ENCODE data around the gene KRTAP15-1. TPM values are rescaled to one million over a fixed set of nuclear protein-coding genes. Genes with fewer than 3 reads are reported as not detected.
A peak's percentile ranks its signal among the peaks of the same experiment; 100 is the strongest.

KRTAP15-1 gene
- total RNA-seq, 1 experiment from 2014 or later: not detected

GRCh38 chr21:30444204-30444603 is 4.1 kb downstream of the KRTAP15-1 start:
- Histone ChIP-seq H3K27ac (ENCODE audit: low read length) (no peak overlapping the region), H3K4me2 (ENCODE audit: low read length) (no peak overlapping the region), H2AFZ (ENCODE audit: low read length) (no peak overlapping the region), H3K9me2 (replicated peaks; ENCODE audit: low read length) (no peaks in the 10 kb centered on the region), H3F3A (ENCODE audit: low read length, unreplicated experiment) (no peaks in the 10 kb centered on the region), H3K9ac (ENCODE audit: low read length) (no peak overlapping the region), H3K79me2 (ENCODE audit: low read length) (no peaks in the 10 kb centered on the region), H4K20me1 (ENCODE audit: low read length) (no peaks in the 10 kb centered on the region), H3K36me3 (ENCODE audit: low read depth, low read length) (no peaks in the 10 kb centered on the region), H3K4me1 (ENCODE audit: insufficient read depth, low read length) (no peaks in the 10 kb centered on the region), H3K4me3 (ENCODE audit: low read length) (no peak overlapping the region), H3K9me3 (ENCODE audit: low read length) (no peaks in the 10 kb centered on the region), H3K27me3 (ENCODE audit: low read length) (peaks cover 21% of the 10 kb centered on the region; the same call in 1 of the 2 replicates)
- intact Hi-C loops (cut with micrococcal nuclease): loop anchor here (1.0 kb wide), 1 partner anchor 289 kb away; no protein-coding TSS in a partner anchor
- ChIA-PET CTCF (interaction anchor here (0.6 kb wide), 1 partner anchor 162 kb away, joined by 3 read pairs; no protein-coding TSS in a partner anchor), POLR2A (ENCODE audit: unreplicated experiment) (no interaction called here)
- ATAC-seq (peak; percentile 58), DNase-seq (peak; percentile 19)
- no TSS peak for BruUV-seq (replicated peaks)
- peak; percentile 42; the same call in 1 of the 2 replicates for TF ChIP-seq CTCF (conservative IDR thresholded peaks at IDR 0.05; ENCODE audit: low read depth, low read length)
- TF ChIP-seq EZH2phosphoT487 (IDR thresholded peaks at IDR 0.05; ENCODE audit: borderline replicate concordance, low read length): no peak

GRCh38 chr21:30447056-30447455 is 7.0 kb downstream of the KRTAP15-1 start:
- no peaks in the 10 kb centered on the region for H3K9me2 ChIP-seq (replicated peaks; ENCODE audit: low read length)
- no peak overlapping the region for H3K4me2 ChIP-seq (ENCODE audit: low read length)
- H3K4me3 ChIP-seq (ENCODE audit: low read length): no peak overlapping the region
- no peaks in the 10 kb centered on the region for H4K20me1 ChIP-seq (ENCODE audit: low read length)
- CTCF ChIA-PET: no interaction called here
- H3K4me1 ChIP-seq (ENCODE audit: insufficient read depth, low read length): no peaks in the 10 kb centered on the region
- DNase-seq (no peak), ATAC-seq (no peak)
- H3F3A ChIP-seq (ENCODE audit: low read length, unreplicated experiment): no peaks in the 10 kb centered on the region
- POLR2A ChIA-PET (ENCODE audit: unreplicated experiment): no interaction called here
- peaks cover 25% of the 10 kb centered on the region; the same call in 1 of the 2 replicates for H3K27me3 ChIP-seq (ENCODE audit: low read length)
- no peak overlapping the region for H2AFZ ChIP-seq (ENCODE audit: low read length)
- TF ChIP-seq EZH2 (IDR thresholded peaks at IDR 0.05; ENCODE audit: low read length, unreplicated experiment) (no peak), EZH2phosphoT487 (IDR thresholded peaks at IDR 0.05; ENCODE audit: borderline replicate concordance, low read length) (no peak), CTCF (conservative IDR thresholded peaks at IDR 0.05; ENCODE audit: low read depth, low read length) (no peak)
- H3K9ac ChIP-seq (ENCODE audit: low read length): no peak overlapping the region
- no peaks in the 10 kb centered on the region for H3K79me2 ChIP-seq (ENCODE audit: low read length)
- no peaks in the 10 kb centered on the region for H3K36me3 ChIP-seq (ENCODE audit: low read depth, low read length)
- H3K9me3 ChIP-seq (ENCODE audit: low read length): no peaks in the 10 kb centered on the region
- no TSS peak for BruUV-seq (replicated peaks)
- intact Hi-C loops (cut with micrococcal nuclease): no loop called here
- H3K27ac ChIP-seq (ENCODE audit: low read length): no peak overlapping the region

GRCh38 chr21:30448514-30448913 is 8.4 kb downstream of the KRTAP15-1 start:
- intact Hi-C loops (cut with micrococcal nuclease): no loop called here
- CTCF ChIA-PET: no interaction called here
- BruUV-seq (replicated peaks): no TSS peak

More at GRCh38 chr21:30448514-30448913, 8.4 kb downstream of the KRTAP15-1 start:
- POLR2A ChIA-PET (ENCODE audit: unreplicated experiment): interaction anchor here (0.6 kb wide), 1 partner anchor 236 kb away, joined by 5 read pairs; no protein-coding TSS in a partner anchor
- no peak overlapping the region for H3K4me3 ChIP-seq (ENCODE audit: low read length)
- no peaks in the 10 kb centered on the region for H3K79me2 ChIP-seq (ENCODE audit: low read length)
- peaks cover 25% of the 10 kb centered on the region; the same call in 1 of the 2 replicates for H3K27me3 ChIP-seq (ENCODE audit: low read length)
- H3K4me2 ChIP-seq (ENCODE audit: low read length): no peak overlapping the region
- no peaks in the 10 kb centered on the region for H3K36me3 ChIP-seq (ENCODE audit: low read depth, low read length)
- no peak overlapping the region for H2AFZ ChIP-seq (ENCODE audit: low read length)
- no peak overlapping the region for H3K9ac ChIP-seq (ENCODE audit: low read length)
- no peaks in the 10 kb centered on the region for H3K9me2 ChIP-seq (replicated peaks; ENCODE audit: low read length)
- no peaks in the 10 kb centered on the region for H4K20me1 ChIP-seq (ENCODE audit: low read length)
- H3K4me1 ChIP-seq (ENCODE audit: insufficient read depth, low read length): no peaks in the 10 kb centered on the region
- no peak for ATAC-seq
- H3K27ac ChIP-seq (ENCODE audit: low read length): no peak overlapping the region
- no peak for DNase-seq
- H3F3A ChIP-seq (ENCODE audit: low read length, unreplicated experiment): no peaks in the 10 kb centered on the region
- H3K9me3 ChIP-seq (ENCODE audit: low read length): no peaks in the 10 kb centered on the region
- TF ChIP-seq EZH2 (IDR thresholded peaks at IDR 0.05; ENCODE audit: low read length, unreplicated experiment) (no peak), EZH2phosphoT487 (IDR thresholded peaks at IDR 0.05; ENCODE audit: borderline replicate concordance, low read length) (no peak), CTCF (conservative IDR thresholded peaks at IDR 0.05; ENCODE audit: low read depth, low read length) (no peak)
